HG03135 (cell line): ENCODE measurements around the gene SUSD4.

Experiments used
- ATAC-seq: cut with Tn5 transposase; IDR thresholded peaks from one replicate; pipeline ENCODE4 v1.9.1; 2021; ENCODE audit warnings: mild to moderate bottlenecking, moderate library complexity; ENCODE audit not compliant: unreplicated experiment

Gene SUSD4

DNA sequence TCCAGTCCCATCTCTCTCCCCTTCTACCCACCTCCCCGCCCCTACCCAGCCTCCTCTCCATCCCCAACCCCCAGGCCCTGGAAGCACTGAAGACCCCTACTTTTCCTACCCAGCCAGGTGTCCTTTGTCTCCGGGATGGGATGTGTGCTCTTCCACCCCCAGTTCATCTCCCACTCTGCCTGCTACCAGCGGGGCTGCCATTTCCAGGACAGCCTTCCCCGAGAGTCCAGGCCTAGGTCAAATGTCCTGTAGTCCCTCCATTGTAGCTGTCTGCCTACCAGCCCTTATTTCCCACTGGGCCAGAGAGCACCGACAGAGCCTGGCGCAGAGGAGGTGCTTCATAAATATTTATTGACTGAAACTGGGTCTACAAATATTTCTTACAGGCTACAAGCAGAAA, 148.9 kb downstream of the SUSD4 start:
- no peak for ATAC-seq

GRCh38 chr1:223214261-223214807, 149.6 kb downstream of the SUSD4 start:
- ATAC-seq: no peak

GRCh38 chr1:223212441-223212840, 151.5 kb downstream of the SUSD4 start:
- no peak for ATAC-seq

DNA sequence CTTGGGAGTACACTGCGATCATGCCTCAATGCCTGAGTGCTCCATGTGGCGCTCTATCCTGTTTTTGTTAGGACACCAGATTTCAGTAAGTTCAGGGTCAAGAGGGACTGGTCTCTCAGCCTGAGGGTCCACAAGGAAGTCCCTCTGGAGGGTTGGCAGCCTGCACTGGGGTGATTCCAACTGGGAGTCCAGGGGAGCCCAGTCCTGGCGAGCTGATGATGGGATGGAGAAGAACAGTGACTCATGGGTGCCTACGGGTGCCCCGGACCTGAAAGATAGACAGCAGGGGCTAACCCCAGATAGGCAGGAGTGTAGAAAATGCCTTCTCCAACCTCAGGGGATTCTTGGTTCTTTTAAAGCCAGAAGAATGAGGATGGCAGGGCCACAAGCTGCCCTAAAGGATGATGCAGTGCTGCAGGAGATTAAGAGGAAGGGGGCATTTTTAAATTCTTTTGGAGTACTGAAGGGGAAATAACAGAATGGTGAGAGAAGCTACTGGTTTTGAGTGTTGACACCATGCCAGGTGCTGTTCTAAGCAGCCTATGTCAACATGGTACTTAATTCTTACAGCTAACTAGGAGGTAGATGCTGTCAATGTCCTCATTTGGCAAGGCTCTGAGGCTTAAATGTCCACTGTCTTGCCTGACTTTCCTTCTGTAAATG, 152.5 kb downstream of the SUSD4 start:
- ATAC-seq: no peak

DNA sequence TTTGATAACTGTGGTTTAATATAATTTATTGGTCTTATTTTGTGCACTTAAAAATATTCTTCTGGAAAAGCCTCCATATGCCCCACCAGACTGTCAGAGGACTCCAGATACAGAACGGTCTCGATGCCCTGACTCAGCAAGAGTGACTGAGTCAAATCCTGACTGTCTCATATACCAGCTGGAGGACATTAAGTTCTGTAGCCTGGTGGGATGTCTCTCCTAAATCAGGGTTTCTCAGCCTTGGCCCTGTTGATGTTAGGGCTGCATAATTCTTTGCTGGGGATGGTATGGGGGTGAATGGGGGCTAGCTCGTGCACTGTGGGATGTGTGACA, 153.2 kb downstream of the SUSD4 start:
- ATAC-seq: no peak

GRCh38 chr1:223209992-223210787, 153.8 kb downstream of the SUSD4 start:
- ATAC-seq: no peak

DNA sequence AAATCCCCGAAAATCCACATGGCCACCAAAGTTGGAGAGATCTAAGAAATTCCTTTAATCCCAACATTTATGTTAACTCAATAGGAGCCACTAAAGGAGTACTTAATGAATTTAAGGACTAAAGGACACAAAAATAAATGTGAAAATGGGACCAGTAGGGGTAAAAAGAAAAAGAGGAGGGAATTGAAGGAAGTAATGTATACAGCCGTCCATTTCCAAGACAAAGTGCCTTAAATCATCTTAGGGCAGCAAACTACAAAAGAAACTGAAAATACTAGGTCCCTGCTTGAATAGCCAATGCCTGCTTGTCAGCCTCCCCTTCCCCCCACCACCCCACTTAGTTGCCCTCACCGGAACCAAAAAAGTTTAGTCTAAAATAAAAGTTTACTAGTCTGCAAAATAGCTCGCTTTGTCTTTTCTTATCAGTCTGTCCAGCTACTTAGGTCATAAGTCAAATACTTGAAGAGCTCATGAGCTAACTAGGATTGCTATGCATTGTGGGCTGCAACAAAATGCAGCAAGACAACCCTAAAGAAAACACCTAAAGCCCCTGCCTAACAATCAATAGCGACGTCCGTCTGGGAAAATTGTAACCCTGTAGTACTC, 154.6 kb downstream of the SUSD4 start:
- ATAC-seq: no peak

GRCh38 chr1:223208164-223209076, 155.6 kb downstream of the SUSD4 start:
- no peak for ATAC-seq

DNA sequence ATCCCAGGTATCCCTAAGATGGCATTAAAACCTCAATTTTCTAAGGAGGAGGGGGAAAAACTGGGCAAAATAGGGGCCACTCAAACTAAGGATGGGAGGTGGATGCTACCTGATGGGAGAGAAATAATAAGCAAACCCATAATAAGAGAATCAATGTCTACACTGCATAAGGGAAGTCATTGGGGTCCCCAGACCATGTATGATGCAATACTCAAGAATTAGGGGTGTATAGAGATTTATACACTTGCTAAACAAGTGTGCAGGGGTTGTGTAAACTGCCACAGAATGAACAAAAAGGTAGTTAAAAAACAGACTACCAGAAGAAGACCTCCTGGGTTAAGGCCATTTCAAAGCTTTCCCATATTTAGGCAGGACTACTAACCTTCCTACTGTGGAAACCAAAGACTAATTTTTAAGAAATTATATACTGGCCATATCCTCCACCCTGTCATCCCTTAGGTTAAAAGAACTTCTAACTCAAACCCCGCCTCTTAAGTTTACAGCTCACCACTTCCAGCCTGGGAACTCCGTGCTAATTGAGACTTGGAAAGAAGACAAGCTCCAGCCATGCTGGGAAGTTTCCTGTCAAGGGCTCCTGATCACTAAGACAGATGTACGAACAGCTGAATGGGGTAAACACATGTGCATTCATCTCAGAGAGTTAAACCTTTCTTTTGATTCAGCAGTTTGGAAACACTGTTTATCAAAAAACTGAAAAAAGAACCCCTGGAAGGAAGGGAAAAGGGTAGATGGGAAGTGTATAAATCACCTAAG, 156.5 kb downstream of the SUSD4 start:
- no peak for ATAC-seq

- ATAC-seq: no peak
Measured at GRCh38 chr1:223204424-223204823, 159.6 kb downstream of the SUSD4 start.

DNA sequence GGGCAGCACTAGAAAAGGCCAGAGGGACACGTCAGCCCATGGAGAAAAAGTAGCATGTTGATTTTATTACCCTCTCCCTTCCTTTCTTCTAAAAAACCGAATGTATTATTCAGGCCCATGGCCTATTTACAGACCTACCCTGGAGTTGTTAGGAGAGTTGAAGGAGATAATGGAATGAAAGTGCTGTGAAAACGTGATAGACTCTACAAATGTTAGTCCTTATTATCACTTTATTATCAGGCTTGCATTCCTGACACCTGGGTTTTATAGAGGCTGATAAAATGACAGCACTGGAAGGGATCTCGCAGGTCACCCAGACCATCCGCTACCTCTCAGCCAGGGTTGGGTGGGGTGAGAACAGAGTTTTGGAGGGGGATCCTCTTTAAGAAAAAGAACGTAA, 160.3 kb downstream of the SUSD4 start:
- no peak for ATAC-seq

DNA sequence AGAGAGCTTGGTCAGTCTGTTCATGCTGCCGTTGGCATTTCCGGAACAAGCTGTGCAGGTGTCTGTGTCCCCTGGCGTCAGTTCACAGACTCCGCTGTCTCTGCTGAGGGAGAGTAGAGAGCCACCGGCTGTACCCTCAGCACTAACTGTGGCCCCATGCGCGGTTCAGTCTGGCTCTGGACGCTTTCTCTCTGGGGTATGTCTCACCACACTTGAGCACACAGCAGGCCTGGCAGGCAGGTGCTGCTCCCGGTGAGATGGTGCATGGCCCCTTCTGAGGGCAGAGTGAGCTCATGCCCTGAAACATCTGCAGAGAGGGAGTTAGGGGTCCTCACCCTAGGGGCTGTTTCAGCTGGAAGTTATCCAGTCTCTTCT, 161.0 kb downstream of the SUSD4 start:
- no peak for ATAC-seq

GRCh38 chr1:223202376-223203033, 161.5 kb downstream of the SUSD4 start:
- ATAC-seq: no peak

- ATAC-seq: no peak
Measured at GRCh38 chr1:223201967-223202366, 162.0 kb downstream of the SUSD4 start.

DNA sequence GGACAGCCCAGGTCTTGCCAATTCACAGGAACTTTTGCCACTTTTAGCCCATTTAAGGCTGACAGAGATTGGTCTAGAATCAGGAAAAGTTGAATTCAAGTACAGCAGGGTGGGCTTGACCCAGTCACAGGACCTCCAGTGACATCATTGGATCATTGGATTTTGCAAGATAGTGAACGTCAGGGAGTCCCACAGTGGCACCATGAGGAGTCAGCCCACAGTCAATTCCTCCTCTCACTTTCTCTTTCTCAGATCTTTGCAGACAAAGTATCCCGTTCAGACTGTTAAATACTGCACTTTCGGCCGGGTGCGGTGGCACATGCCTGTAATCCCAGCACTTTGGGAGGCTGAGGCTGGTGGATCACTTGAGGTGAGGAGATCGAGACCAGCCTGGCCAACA, 163.1 kb downstream of the SUSD4 start:
- no peak for ATAC-seq

DNA sequence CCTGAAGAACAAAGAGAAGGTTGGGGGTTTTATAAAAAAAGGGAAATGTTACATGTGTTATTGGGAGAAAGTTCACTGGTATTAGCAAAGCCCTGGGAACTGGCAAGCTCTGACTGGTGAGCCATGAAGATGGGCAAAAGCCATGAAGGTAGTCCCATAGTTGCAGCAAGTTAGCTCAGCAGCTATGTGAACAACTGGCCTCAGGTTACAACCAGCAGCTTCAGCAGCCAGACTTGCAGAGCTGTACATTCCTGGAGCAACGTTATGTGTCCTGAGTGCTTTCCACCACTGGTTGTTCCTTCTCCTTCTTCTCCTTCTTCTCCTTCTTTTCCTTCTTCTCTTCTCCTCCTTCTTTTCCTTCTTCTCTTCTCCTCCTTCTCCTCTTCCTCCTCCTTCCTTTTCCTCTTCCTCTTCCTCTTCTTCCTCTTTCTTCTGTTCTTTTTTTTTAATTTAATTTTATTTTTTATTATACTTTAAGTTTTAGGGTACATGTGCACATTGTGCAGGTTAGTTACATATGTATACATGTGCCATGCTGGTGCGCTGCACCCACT, 164.8 kb downstream of the SUSD4 start:
- ATAC-seq: no peak

DNA sequence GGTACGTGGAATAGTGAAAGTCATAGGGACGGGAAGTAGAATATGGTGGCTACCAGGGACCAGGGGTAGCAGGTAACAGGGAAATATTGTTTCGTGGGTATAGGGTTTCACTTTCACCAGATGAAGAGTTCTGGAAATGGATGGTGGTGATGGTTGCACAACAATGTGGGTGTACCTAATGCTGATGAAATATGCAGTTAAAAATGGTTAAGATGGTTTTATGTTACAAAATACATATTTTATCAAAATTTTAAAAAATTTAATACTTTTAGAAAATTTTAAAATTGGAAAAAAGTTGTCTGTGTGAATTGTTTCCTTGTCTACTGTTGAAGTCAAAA, 165.4 kb downstream of the SUSD4 start:
- no peak for ATAC-seq

GRCh38 chr1:223197923-223198627, 165.9 kb downstream of the SUSD4 start:
- ATAC-seq: no peak
